ENCODE measurements around the gene THBS2. TPM values are rescaled to one million over a fixed set of nuclear protein-coding genes. Genes with fewer than 3 reads are reported as not detected.
"Not testable (repeated sequence)": the region's sequence is repeated elsewhere in the genome, so short reads cannot be mapped to it uniquely, and the experiment has no call there.

The THBS2 gene
- total and polyA plus RNA-seq, 4 donors: 68.6 to 1,026 (median 539) TPM

DNA sequence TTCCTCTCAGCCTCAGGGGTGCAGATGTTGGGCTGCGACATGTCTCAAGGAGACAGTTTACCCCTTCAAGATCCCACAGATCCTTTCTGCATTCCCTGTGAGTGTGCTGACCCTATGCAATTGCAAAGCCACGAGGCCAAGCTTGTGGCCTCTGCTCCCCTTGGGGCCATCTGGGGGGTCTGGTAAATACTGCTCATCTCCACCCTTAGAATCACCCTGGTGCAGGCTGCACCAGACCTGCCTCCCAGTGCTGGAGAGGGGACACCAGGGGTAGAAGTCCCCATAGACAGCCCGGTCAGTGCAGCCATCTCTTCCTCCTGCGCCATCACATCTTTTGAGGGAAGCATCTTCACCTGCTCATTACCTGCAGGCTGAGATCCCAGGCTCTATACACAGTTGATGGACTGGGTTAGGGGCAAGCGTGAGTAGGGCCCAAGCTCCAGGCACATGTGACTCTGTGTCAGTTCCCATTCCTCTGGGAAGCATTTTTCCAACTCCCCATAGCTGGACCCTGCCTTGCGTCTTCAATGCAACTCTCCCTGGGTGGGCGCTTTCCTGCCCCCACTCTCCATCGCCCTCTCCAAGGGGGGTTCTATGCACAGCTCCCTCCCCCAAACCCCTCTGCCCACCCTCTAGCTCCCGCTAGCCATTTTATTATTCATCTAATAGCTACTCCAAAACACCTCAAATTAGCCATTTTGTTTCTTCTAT lies 53.9 kb downstream of the THBS2 start:
- Histone ChIP-seq H3K9me3 (ENCODE audit: control insufficient read depth, low read length) (no peaks in the 10 kb centered on the region), H3K27me3 (ENCODE audit: control insufficient read depth in 1 of 2, insufficient read depth in 2 of 2, low read length in 1 of 2) (no peaks in the 10 kb centered on the region), H3K27ac (ENCODE audit: low read depth in 1 of 2, low read length in 2 of 2) (no peak overlapping the region), H3K36me3 (ENCODE audit: control insufficient read depth in 1 of 2, insufficient read depth in 2 of 2, low read length in 1 of 2) (no peaks in the 10 kb centered on the region), H3K4me3 (ENCODE audit: low read length in 2 of 2) (no peak overlapping the region), H3K4me1 (ENCODE audit: control insufficient read depth in 1 of 2, insufficient read depth in 2 of 2, low read length in 2 of 2) (no peaks in the 10 kb centered on the region)
- 96 to 97% methylated on average over 9 of the region's 9 CpGs for WGBS, 2 donors
- intact Hi-C loops (cut with DNase I): no loop called here
- DNase-seq (no peak), ATAC-seq (ENCODE audit: low FRiP score) (peak; percentile 19)

DNA sequence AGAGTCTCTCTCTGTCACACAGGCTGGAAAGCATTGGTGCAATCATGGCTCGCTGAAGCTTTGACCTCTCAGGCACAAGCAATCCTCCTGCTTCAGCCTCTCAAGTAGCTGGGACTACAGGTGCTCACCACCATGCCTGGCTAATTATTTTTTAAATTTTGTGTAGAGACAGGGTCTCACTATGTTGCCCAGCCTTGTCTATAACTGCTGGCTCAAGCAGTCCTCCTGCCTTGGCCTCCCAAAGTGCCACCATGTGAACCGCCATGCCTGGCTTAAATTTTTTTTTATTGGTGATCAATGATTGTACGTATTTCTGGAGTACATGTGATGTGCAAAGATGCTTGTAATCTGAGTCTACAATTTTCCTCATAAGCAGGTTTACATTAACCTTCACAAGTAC lies 54.8 kb downstream of the THBS2 start:
- intact Hi-C loops (cut with DNase I): no loop called here
- H3K4me3 ChIP-seq (ENCODE audit: low read length in 2 of 2): no peak overlapping the region
- no peak overlapping the region for H3K27ac ChIP-seq (ENCODE audit: low read depth in 1 of 2, low read length in 2 of 2)
- no peaks in the 10 kb centered on the region for H3K9me3 ChIP-seq (ENCODE audit: control insufficient read depth, low read length)
- 98 to 99% methylated on average over 3 of the region's 3 CpGs for WGBS, 2 donors
- H3K27me3 ChIP-seq (ENCODE audit: control insufficient read depth in 1 of 2, insufficient read depth in 2 of 2, low read length in 1 of 2): no peaks in the 10 kb centered on the region
- ATAC-seq (ENCODE audit: low FRiP score) (no peak), DNase-seq (no peak)
- no peaks in the 10 kb centered on the region for H3K4me1 ChIP-seq (ENCODE audit: control insufficient read depth in 1 of 2, insufficient read depth in 2 of 2, low read length in 2 of 2)
- no peaks in the 10 kb centered on the region for H3K36me3 ChIP-seq (ENCODE audit: control insufficient read depth in 1 of 2, insufficient read depth in 2 of 2, low read length in 1 of 2)

- H3K36me3 ChIP-seq (ENCODE audit: control insufficient read depth in 1 of 2, insufficient read depth in 2 of 2, low read length in 1 of 2); DNase-seq; H3K27ac ChIP-seq (ENCODE audit: low read depth in 1 of 2, low read length in 2 of 2); H3K27me3 ChIP-seq (ENCODE audit: control insufficient read depth in 1 of 2, insufficient read depth in 2 of 2, low read length in 1 of 2); ATAC-seq (ENCODE audit: low FRiP score); intact Hi-C loops (cut with DNase I); H3K4me3 ChIP-seq (ENCODE audit: low read length in 2 of 2); H3K9me3 ChIP-seq (ENCODE audit: control insufficient read depth, low read length); H3K4me1 ChIP-seq (ENCODE audit: control insufficient read depth in 1 of 2, insufficient read depth in 2 of 2, low read length in 2 of 2): not testable (repeated sequence)
- WGBS, 2 donors: 96% methylated on average over 15 of the region's 15 CpGs
These were observed 55.7 kb downstream of the THBS2 start for GRCh38 chr6:169197929-169198328.

DNA sequence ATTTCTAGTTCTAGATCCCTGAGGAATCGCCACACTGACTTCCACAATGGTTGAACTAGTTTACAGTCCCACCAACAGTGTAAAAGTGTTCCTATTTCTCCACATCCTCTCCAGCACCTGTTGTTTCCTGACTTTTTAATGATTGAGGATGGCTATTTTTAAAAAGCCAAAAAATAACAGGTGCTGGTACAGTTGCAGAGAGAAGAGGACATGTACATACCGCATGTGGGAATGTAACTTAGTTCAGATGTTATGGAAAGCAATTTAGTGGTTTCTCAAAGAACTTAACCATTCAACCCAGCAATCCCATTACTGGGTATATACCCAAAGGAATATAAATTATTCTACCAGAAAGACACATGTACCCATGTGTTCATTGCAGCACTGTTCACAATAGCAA lies 57.4 kb downstream of the THBS2 start:
- DNase-seq; H3K9me3 ChIP-seq (ENCODE audit: control insufficient read depth, low read length); H3K27me3 ChIP-seq (ENCODE audit: control insufficient read depth in 1 of 2, insufficient read depth in 2 of 2, low read length in 1 of 2); H3K36me3 ChIP-seq (ENCODE audit: control insufficient read depth in 1 of 2, insufficient read depth in 2 of 2, low read length in 1 of 2); H3K4me3 ChIP-seq (ENCODE audit: low read length in 2 of 2); ATAC-seq (ENCODE audit: low FRiP score); intact Hi-C loops (cut with DNase I); H3K4me1 ChIP-seq (ENCODE audit: control insufficient read depth in 1 of 2, insufficient read depth in 2 of 2, low read length in 2 of 2); H3K27ac ChIP-seq (ENCODE audit: low read depth in 1 of 2, low read length in 2 of 2): not testable (repeated sequence)
- WGBS, 2 donors: 52 to 94% methylated on average over 1 to 2 of the region's 2 CpGs

DNA sequence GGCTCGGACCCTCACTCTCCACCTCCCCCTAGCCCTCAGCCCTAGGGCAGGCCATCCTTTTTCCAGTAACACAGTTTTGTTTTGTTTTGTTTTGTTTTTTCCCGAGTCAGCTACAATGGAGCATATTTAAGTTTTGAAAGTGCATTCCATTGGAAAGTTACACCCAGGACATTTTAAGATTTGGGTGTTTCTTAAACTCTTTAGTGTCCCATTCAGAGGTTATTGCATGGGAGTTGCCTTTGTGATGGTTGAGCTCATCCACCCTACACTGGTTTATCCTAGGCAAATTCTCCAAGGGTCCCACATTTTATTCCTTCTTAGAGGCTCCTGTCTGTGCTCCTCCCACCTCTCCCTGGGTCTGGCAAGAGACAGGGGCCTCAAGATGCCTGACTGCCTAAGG lies 58.9 kb downstream of the THBS2 start:
- ATAC-seq (ENCODE audit: low FRiP score) (no peak), DNase-seq (no peak)
- Histone ChIP-seq H3K4me1 (ENCODE audit: control insufficient read depth in 1 of 2, insufficient read depth in 2 of 2, low read length in 2 of 2) (peaks cover 0 to 1% of the 10 kb centered on the region in 2 donors), H3K27me3 (ENCODE audit: control insufficient read depth in 1 of 2, insufficient read depth in 2 of 2, low read length in 1 of 2) (no peaks in the 10 kb centered on the region), H3K4me3 (ENCODE audit: low read length in 2 of 2) (no peak overlapping the region), H3K36me3 (ENCODE audit: control insufficient read depth in 1 of 2, insufficient read depth in 2 of 2, low read length in 1 of 2) (no peaks in the 10 kb centered on the region), H3K27ac (ENCODE audit: low read depth in 1 of 2, low read length in 2 of 2) (peak overlapping the region in 1 of 2 donors; percentile 72), H3K9me3 (ENCODE audit: control insufficient read depth, low read length) (no peaks in the 10 kb centered on the region)
- intact Hi-C loops (cut with DNase I): no loop called here
- 22% methylated on average over 2 of the region's 2 CpGs for WGBS, 2 donors

DNA sequence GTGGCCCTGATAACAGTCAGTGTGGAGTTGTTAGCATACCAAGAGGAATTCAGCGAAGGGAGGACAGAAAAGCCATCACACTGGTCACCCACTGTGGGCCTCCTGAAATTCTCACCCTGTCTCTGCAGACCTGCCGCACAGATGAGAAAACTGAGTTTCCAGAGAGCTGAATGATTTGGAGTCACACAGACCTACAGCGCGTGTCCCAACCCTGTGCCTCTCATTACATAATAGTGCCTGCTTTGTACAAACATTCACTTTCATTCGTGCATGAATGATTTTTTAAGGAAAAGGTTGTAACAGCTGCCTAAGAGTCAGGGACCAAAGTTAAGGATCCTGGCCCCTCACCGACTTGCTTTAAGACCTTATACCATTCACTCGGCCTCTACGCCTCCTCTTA lies 62.7 kb downstream of the THBS2 start:
- intact Hi-C loops (cut with DNase I): loop anchor here in 1 of 2 donors (1.0 kb wide), 1 partner anchor 19 kb away; no protein-coding TSS in a partner anchor
- peak; percentile 66 for ATAC-seq (ENCODE audit: low FRiP score)
- H3K27ac ChIP-seq (ENCODE audit: low read depth in 1 of 2, low read length in 2 of 2): peak overlapping the region; percentile 89 to 99
- DNase-seq: no peak
- H3K4me3 ChIP-seq (ENCODE audit: low read length in 2 of 2): no peak overlapping the region
- no peaks in the 10 kb centered on the region for H3K36me3 ChIP-seq (ENCODE audit: control insufficient read depth in 1 of 2, insufficient read depth in 2 of 2, low read length in 1 of 2)
- peaks cover 0 to 1% of the 10 kb centered on the region in 2 donors for H3K4me1 ChIP-seq (ENCODE audit: control insufficient read depth in 1 of 2, insufficient read depth in 2 of 2, low read length in 2 of 2)
- no peaks in the 10 kb centered on the region for H3K9me3 ChIP-seq (ENCODE audit: control insufficient read depth, low read length)
- 17 to 19% methylated on average over 8 of the region's 8 CpGs for WGBS, 2 donors
- H3K27me3 ChIP-seq (ENCODE audit: control insufficient read depth in 1 of 2, insufficient read depth in 2 of 2, low read length in 1 of 2): no peaks in the 10 kb centered on the region

GRCh38 chr6:169190144-169190584 lies 63.5 kb downstream of the THBS2 start:
- H3K9me3 ChIP-seq (ENCODE audit: control insufficient read depth, low read length): no peaks in the 10 kb centered on the region
- intact Hi-C loops (cut with DNase I): loop anchor here in 1 of 2 donors (1.0 kb wide), 1 partner anchor 18 kb away; no protein-coding TSS in a partner anchor
- DNase-seq: peak; percentile 92 to 94
- ATAC-seq (ENCODE audit: low FRiP score): peak; percentile 95
- WGBS, 2 donors: 3 to 7% methylated on average over 8 of the region's 8 CpGs
- no peaks in the 10 kb centered on the region for H3K36me3 ChIP-seq (ENCODE audit: control insufficient read depth in 1 of 2, insufficient read depth in 2 of 2, low read length in 1 of 2)
- H3K27ac ChIP-seq (ENCODE audit: low read depth in 1 of 2, low read length in 2 of 2): peak overlapping the region; percentile 83 to 97
- H3K4me1 ChIP-seq (ENCODE audit: control insufficient read depth in 1 of 2, insufficient read depth in 2 of 2, low read length in 2 of 2): peaks cover 0 to 1% of the 10 kb centered on the region in 2 donors
- H3K4me3 ChIP-seq (ENCODE audit: low read length in 2 of 2): no peak overlapping the region
- H3K27me3 ChIP-seq (ENCODE audit: control insufficient read depth in 1 of 2, insufficient read depth in 2 of 2, low read length in 1 of 2): no peaks in the 10 kb centered on the region

DNA sequence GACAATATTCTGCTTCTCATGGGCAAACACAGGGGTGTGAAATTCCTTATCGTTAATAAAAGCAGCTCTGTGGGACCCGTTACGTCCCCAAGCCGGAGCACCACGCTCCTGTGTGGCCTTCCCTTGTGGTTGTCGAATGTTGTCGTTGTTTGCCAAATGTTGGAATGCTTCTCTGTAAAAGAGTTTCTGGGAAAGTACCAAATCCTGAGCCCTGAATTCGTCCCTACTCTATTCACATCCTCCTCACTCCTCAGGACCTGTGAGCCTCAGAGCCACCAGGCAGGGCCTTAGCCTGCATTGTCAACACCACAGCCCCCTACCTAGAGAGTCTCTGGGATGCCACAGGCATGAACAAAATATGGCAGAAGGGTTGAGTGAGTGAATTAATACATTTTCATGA lies 64.0 kb downstream of the THBS2 start:
- no peaks in the 10 kb centered on the region for H3K27me3 ChIP-seq (ENCODE audit: control insufficient read depth in 1 of 2, insufficient read depth in 2 of 2, low read length in 1 of 2)
- H3K4me1 ChIP-seq (ENCODE audit: control insufficient read depth in 1 of 2, insufficient read depth in 2 of 2, low read length in 2 of 2): peaks cover 0 to 1% of the 10 kb centered on the region in 2 donors
- peak overlapping the region; percentile 83 to 97 for H3K27ac ChIP-seq (ENCODE audit: low read depth in 1 of 2, low read length in 2 of 2)
- no peak for DNase-seq
- intact Hi-C loops (cut with DNase I): loop anchor here in 1 of 2 donors (1.0 kb wide), 1 partner anchor 17 kb away; no protein-coding TSS in a partner anchor
- H3K9me3 ChIP-seq (ENCODE audit: control insufficient read depth, low read length): no peaks in the 10 kb centered on the region
- H3K36me3 ChIP-seq (ENCODE audit: control insufficient read depth in 1 of 2, insufficient read depth in 2 of 2, low read length in 1 of 2): no peaks in the 10 kb centered on the region
- no peak overlapping the region for H3K4me3 ChIP-seq (ENCODE audit: low read length in 2 of 2)
- ATAC-seq (ENCODE audit: low FRiP score): peak; percentile 48
- WGBS, 2 donors: 2 to 7% methylated on average over 8 of the region's 8 CpGs

- intact Hi-C loops (cut with DNase I): no loop called here
- Histone ChIP-seq H3K9me3 (ENCODE audit: control insufficient read depth, low read length) (no peaks in the 10 kb centered on the region), H3K4me3 (ENCODE audit: low read length in 2 of 2) (no peak overlapping the region), H3K4me1 (ENCODE audit: control insufficient read depth in 1 of 2, insufficient read depth in 2 of 2, low read length in 2 of 2) (peaks cover 0 to 1% of the 10 kb centered on the region in 2 donors), H3K27me3 (ENCODE audit: control insufficient read depth in 1 of 2, insufficient read depth in 2 of 2, low read length in 1 of 2) (no peaks in the 10 kb centered on the region), H3K27ac (ENCODE audit: low read depth in 1 of 2, low read length in 2 of 2) (peak overlapping the region; percentile 93 to 94), H3K36me3 (ENCODE audit: control insufficient read depth in 1 of 2, insufficient read depth in 2 of 2, low read length in 1 of 2) (no peaks in the 10 kb centered on the region)
- DNase-seq (no peak), ATAC-seq (ENCODE audit: low FRiP score) (no peak)
- WGBS, 2 donors: 40 to 48% methylated on average over 8 of the region's 8 CpGs
These were observed 64.5 kb downstream of the THBS2 start for GRCh38 chr6:169189182-169189581.

Measured in aorta (tissue), 5 donors.